ENCODE data around the gene PLCD1.
"Not testable (repeated sequence)": the region's sequence is repeated elsewhere in the genome, so short reads cannot be mapped to it uniquely, and the experiment has no call there.

GRCh38 chr3:38033586-38033985, 4.1 kb upstream of the PLCD1 start:
- TF ChIP-seq GLIS3 (CRISPR knock-in tag; IDR thresholded peaks at IDR 0.05); ZC3H10 (CRISPR knock-in tag; IDR thresholded peaks at IDR 0.05); OSR1 (CRISPR knock-in tag; IDR thresholded peaks at IDR 0.05); TSHZ2 (CRISPR knock-in tag; IDR thresholded peaks at IDR 0.05); ZNF565 (CRISPR knock-in tag; conservative IDR thresholded peaks at IDR 0.05; ENCODE audit: low read depth); CREB5 (CRISPR knock-in tag; IDR thresholded peaks at IDR 0.05; ENCODE audit: low read depth); BACH2 (CRISPR knock-in tag; IDR thresholded peaks at IDR 0.05; ENCODE audit: borderline replicate concordance); SNAI2 (CRISPR knock-in tag; IDR thresholded peaks at IDR 0.05); RARB (CRISPR knock-in tag; IDR thresholded peaks at IDR 0.05): not testable (repeated sequence)

Measured in SK-N-SH treated with all-trans-retinoic acid at 6 μM for 48 hours (cell line).